Esophagus mucosa (tissue), 1 donor: ENCODE measurements around the gene INSC. TPM values are rescaled to one million over a fixed set of nuclear protein-coding genes. Genes with fewer than 3 reads are reported as not detected.

Source experiments
- ATAC-seq: fragments of 200-7000 bp; cut with Tn5 transposase; one replicate; pipeline ENCODE4 v1.9.1; 2020
- total RNA-seq: library from RNA; stranded (reverse); gene quantifications from one replicate; pipeline ENCODE4 v1.2.4, GENCODE V29; 2023
- donor health status: DM: yes; HTN: yes; CAD: no.

Gene INSC
- total RNA-seq, 1 donor from 2014 or later: 0.12 TPM

DNA sequence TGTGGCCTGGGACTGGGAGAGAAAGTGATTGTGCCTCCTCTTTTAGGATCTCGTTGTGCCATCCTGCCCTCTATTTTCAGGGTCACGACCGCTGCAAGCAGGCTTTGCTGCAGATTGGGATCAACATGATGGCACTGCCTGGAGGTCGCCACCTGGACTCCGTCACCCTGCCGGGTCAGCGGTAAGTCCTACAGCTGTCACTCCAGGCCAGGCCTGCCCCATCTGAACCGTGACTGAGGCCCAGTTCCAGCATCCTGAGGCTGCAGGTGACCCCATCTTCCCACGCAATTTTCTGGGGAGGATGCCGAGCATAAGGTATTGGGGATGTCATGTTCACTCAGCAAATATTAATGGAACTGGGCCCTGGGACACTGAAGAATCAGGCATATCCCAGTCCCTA lies 34.3 kb downstream of the INSC start:
- ATAC-seq: no peak

GRCh38 chr11:15150507-15150906 lies 35.8 kb downstream of the INSC start:
- no peak for ATAC-seq

DNA sequence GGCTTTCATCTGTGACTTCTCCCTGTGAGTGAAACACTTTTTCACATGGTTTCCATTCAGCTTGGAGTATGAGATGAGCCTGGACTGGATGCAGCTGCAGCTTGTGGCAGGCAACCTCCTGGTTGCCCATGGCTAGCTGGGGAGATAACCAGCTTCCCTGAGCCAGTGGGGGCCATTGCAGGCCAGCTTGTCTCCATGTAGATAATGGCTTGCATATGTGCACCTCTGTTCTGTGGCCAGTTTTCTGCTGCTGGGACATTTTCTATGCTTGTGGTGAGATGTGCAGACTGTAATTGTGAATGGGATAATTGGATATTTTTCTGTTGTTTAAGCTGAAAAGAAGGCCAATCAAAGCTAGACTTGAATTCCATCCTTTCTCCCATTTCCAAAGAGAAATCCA lies 38.5 kb downstream of the INSC start:
- no peak for ATAC-seq

GRCh38 chr11:15157181-15157580 lies 42.5 kb downstream of the INSC start:
- peak; percentile 17 for ATAC-seq

- ATAC-seq: no peak
Measured at GRCh38 chr11:15157606-15158137, 42.9 kb downstream of the INSC start.

- no peak for ATAC-seq
Measured at GRCh38 chr11:15158351-15159015, 43.8 kb downstream of the INSC start.

DNA sequence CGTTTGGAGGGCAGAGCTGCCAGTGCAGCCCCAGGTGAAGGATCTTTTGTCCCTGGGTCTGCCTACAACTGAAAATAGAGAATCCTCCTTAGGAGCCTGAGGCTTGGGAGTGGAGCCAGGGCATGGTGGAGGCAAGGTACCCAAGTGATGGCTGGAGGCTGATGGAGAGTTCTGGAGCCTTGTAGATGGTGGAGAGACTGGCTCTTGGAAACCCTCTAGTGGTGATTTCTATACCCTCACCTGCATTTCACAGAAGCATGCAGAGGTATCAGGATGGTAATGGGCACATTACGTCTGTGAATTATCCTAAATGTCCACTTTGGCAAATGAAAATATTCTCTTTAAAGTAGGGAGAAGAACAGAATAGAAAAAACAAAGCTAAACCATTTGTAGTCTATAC lies 44.4 kb downstream of the INSC start:
- peak; percentile 48 for ATAC-seq

- ATAC-seq: no peak
Measured at GRCh38 chr11:15161790-15162189, 47.1 kb downstream of the INSC start.

DNA sequence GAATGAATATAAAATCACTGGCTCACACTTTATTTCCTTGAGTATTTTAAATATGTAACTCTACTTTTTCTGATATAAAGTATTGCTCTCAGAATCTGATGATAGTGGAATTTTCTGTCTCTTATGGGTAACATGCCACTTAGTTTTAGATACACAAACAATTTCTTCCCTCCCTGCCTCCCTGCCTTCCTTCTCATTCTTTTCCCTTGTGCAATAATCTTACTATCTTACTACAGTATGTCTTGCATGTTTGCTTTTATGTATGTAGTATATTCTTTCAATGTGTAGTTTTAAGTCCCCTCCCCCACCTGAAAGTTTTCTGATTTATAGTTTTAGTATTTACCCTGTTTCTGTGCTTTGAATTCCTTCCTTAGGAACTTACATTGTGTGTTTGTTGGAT lies 48.4 kb downstream of the INSC start:
- no peak for ATAC-seq

GRCh38 chr11:15166204-15166603 lies 51.5 kb downstream of the INSC start:
- no peak for ATAC-seq

DNA sequence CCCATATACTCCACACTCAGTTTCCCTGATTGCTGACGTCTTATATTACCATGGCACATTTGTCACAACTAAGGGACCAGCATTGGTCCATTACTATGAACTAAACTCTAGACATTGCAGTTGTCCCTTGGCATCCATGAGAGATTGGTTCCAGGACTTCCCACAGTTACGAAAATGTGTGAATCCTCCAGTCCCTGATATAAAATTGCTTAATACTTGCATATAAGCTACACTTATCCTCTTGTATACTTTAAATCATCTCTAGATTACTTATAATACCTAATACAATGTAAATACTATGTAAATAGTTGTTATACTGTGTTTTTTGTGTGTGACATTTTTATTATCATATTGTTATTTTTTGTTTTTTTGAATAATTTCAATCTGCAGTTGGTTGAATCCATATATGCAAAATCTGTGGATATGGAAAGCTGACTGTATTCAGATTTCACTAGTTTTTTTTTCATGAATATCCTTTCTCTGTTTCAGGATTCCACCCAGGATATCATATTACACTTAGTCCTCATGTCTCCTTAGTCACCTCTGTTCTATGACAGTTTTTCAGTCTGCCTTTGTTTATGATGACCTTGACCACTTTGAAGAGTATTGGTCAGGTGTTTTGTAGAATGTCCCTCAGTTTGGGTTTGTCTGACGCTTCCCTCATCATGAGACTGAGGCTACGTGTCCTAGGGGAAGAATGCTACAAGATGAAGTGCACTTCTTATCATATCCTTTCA lies 55.3 kb downstream of the INSC start:
- ATAC-seq: no peak

DNA sequence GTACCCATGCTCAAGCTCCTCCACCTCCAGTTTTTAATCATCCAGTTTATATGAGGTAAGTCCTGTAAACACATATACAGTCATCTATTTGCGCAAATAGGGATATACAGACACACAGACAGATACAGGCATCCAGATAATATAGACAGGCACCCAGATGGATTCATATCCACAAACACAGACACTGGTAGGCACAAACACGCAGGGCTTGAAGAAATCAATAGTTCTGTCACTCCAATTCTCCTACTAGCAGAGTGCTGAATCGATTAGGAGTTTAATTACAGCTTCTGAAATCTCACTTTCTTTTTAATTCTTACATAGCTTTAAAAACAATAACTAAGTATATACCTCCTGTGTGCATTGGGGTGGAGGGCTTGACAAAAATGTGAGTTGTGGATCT lies 56.0 kb downstream of the INSC start:
- no peak for ATAC-seq

GRCh38 chr11:15171956-15172355 lies 57.2 kb downstream of the INSC start:
- no peak for ATAC-seq

- no peak for ATAC-seq
Measured at GRCh38 chr11:15175831-15176230, 61.1 kb downstream of the INSC start.

DNA sequence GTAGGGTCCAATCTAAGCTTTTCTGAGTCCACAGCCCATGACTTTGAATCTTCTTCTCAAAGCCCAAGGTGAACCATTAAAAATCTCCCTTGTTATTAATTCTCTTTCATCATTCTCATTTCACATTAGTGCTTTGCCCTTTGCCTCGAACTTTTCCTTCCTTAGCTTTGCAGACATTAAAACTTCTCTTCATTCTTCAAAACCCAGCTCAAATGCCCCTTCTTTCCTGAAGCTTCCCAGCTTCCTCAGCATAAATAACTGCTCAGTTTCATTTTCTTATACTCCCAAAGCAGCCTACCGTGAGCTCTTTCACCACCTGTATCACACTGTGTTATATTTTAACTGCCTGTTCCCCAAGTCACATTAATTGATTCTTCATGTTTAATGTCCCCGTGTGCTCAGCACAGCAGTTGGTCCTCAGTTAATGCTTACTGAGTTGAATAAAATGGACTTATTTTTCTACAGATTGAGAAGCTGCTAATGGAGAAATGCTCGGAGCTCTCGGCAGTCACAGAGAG lies 62.0 kb downstream of the INSC start:
- ATAC-seq: no peak

- no peak for ATAC-seq
Measured at GRCh38 chr11:15177491-15177890, 62.8 kb downstream of the INSC start.

DNA sequence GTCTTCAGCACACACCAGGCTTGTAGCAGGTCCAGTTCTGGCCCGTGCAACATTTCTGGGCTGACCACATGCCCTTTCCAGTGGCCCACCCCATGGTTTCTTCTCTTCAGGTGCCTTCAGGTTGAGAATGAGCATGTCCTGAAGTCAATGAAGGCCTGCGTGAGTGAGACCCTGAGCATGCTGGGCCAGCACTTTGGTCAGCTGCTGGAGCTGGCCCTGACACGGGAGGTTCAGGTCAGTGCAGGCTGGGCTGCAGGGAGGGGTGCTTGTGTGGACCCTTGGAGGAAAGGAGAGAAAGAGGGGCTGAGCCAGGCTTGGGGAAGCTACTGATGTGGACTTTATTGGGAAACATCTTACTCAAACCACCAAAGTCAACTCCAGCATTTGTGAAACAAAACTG lies 63.5 kb downstream of the INSC start:
- no peak for ATAC-seq

DNA sequence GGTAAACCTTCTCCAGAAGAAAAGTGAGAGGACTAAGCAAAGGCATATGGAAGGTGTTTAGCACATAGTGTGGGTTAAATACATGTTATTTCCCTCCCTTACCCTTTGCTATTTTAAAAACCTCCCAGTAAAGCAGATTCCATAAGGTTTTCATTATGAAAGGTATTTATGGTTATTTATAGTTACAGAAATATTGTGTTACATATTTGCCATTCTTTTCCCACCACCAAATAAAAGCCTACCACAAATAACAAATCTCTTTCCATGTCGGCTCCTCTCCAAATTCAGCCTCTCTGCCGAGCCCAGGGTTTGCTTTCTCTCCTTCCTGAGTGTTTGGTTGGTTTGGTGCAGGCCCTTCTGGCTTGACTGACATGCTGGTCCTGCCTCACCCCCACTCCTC lies 64.4 kb downstream of the INSC start:
- ATAC-seq: no peak

- no peak for ATAC-seq
Measured at GRCh38 chr11:15180212-15180792, 65.6 kb downstream of the INSC start.

- no peak for ATAC-seq
Measured at GRCh38 chr11:15182372-15182771, 67.6 kb downstream of the INSC start.

DNA sequence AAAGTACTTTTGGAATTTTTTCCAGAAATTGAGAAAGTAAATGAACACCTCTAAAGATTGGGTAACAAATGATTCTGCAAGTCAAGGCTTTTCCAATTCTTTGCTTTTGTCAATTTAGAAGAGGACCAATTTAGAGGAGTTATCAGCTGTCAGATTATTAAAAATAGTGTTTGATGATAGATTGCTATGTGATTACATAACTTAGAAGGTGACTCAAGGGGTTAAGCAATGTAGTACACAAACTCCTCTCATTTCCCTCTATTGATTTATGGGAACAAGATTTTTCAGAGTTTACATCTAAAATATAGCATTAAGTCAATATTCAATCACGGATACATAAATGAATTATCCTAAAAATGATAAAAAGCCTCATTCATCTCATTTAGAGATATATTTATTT lies 70.3 kb downstream of the INSC start:
- ATAC-seq: no peak

GRCh38 chr11:15186146-15186545 lies 71.4 kb downstream of the INSC start:
- ATAC-seq: no peak

DNA sequence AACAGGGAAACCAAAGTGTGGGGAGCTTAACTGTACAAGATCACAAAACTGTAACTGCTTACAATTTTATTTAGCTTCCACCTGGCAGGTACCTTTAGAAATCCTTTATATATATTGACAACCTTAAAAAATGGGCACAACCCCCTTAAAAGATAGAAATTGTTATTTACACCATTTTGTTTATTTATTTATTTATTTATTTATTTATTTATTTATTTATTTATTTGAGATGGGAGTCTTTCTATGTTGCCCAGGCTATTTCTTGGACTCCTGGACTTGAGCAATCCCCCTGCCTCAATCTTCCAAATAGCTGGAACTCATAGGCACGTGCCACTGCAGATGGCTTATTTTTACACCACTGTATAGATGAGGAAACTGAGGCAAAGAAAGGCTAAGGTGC lies 74.5 kb downstream of the INSC start:
- no peak for ATAC-seq
